NCI-H1694 treated with DMSO at 0.1 percent for 48 hours (cell line): Measurements from ENCODE around the gene ZNF175.

ENCODE experiments used
- DNase-seq: peaks from one replicate; lab custom pipeline; 2025; lab: John Stamatoyannopoulos, UW

The ZNF175 gene

DNA sequence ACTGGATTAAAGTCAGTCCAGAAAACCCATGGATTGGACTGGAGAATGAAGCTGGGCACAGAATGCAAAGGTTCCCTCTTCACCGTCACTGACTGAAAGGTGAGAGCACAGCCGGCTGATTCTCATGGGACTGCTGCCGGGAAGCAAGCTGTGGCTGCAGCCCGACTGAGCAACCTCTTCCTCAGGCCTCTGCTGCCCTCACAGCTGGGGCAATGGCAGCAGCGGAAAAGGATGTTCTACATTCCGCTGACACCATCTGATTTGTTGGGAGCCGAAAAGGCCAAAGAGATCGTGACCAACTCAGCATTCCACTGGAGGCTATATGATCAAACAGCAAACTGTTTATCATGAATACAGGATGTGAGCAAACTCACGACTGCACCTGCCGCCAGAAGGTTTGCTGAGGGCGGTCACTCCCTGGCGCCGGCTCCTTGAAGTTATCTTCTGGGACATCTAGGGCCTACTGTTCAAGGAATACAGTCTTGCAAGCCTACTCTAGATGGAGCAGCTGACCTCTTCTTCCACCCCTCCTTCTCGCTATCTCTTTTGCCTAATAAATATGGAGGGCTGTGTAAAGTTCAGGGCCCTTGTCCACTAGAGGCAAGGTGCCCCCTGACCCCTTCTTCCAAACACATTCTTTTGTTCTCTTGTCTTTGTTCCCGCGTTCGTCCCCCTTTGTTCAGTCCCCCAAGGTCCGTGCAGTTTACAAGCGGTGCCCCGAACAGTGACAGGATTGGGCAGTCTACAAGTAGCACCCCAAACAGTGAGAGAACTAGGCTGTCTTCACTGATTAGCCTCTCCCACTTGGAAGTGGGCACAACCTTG lies 20.0 kb upstream of the ZNF175 start:
- DNase-seq = no peak

GRCh38 chr19:51551673-51552432 lies 19.2 kb upstream of the ZNF175 start:
- no peak for DNase-seq

DNA sequence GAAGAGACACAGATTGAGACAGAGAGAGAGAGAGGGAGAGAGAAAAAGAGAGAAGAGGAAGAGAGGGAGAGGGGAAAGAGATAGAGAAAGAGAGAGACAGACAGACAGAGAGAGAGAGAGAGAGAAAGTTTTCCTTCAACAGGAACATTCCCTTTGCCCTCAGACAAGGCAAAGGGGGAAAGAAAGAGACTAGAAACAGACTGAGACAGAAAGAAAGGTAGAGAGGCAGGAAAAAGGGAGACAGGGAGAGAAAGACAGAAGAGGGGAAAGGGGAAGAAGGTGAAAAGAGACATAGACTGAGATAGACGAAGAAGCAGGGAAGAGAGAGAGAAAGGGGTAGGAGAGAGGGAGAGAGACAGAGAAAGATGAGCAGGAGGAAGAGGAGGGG lies 18.5 kb upstream of the ZNF175 start:
- no peak for DNase-seq

- no peak for DNase-seq
These were observed 17.9 kb upstream of the ZNF175 start for GRCh38 chr19:51552996-51553725.

- DNase-seq = no peak
These were observed 11.8 kb upstream of the ZNF175 start for GRCh38 chr19:51559240-51559639.

GRCh38 chr19:51560339-51560738 lies 10.7 kb upstream of the ZNF175 start:
- DNase-seq = no peak

- no peak for DNase-seq
These were observed 6.3 kb upstream of the ZNF175 start for GRCh38 chr19:51564791-51565190.

DNA sequence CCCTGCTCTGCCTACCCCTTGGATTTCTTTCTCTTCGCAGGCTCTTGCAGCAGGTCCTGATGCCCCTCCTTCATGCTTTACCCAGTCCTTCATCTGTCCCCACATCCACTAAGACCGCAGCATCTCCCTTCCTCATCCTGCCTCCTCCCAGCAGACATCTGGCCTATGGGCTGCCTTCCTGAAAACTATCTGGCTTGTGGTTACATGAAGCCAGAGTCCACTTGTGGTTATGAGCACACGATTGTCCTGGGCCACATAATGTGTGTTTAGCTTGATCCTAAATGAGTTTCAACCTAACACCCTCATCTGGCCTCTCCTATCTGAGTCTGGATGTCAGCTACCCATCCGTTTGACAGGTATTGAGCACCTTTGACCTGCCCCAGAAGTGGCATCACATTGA lies 5.5 kb upstream of the ZNF175 start:
- DNase-seq = no peak

GRCh38 chr19:51566489-51567100 lies 4.5 kb upstream of the ZNF175 start:
- no peak for DNase-seq

DNA sequence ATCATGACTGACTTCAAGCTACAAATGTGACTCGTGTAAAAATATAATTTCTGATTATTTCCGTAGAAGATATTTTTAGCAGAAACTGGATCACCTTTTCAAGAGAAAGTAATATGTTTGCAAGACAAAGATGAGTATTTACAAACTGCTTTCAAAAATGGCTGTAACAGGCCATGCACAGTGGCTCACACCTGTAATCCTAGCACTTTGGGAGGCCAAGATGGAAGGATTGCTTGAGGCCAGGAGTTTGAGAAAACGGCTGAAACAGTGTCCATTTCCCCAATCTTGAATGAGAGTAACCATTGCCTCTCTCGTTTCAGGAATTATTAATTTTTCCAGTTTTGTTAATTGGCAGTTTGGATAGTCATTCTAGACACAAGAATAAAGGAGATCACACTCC lies 3.5 kb upstream of the ZNF175 start:
- DNase-seq = no peak

GRCh38 chr19:51568456-51568855 lies 2.6 kb upstream of the ZNF175 start:
- no peak for DNase-seq

DNA sequence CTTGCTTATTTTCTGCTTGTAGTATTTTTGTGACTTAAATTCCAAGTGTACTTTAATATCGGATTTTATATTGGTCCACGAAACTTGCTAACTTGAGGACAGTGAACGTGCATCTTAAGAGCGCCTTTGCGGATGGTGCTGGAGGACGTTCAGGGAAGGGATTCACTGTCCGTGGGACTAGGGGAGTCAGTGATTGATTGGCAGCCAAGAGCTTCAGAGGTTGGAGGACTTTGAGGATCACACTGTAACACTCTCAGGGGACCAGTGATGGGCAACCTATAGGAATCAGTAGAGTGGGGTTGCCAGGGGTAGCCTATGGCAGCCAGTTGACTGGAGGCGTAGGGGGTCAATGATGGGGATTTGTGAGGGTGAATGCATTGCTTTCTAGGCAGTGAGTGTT lies 516 bp downstream of the ZNF175 start:
- no peak for DNase-seq

- no peak for DNase-seq
These were observed 1.3 kb downstream of the ZNF175 start for GRCh38 chr19:51572410-51572809.

GRCh38 chr19:51572908-51573307 lies 1.8 kb downstream of the ZNF175 start:
- no peak for DNase-seq

- DNase-seq = no peak
These were observed 2.2 kb downstream of the ZNF175 start for GRCh38 chr19:51573331-51573730.

- DNase-seq = no peak
These were observed 5.8 kb downstream of the ZNF175 start for GRCh38 chr19:51576850-51577249.

DNA sequence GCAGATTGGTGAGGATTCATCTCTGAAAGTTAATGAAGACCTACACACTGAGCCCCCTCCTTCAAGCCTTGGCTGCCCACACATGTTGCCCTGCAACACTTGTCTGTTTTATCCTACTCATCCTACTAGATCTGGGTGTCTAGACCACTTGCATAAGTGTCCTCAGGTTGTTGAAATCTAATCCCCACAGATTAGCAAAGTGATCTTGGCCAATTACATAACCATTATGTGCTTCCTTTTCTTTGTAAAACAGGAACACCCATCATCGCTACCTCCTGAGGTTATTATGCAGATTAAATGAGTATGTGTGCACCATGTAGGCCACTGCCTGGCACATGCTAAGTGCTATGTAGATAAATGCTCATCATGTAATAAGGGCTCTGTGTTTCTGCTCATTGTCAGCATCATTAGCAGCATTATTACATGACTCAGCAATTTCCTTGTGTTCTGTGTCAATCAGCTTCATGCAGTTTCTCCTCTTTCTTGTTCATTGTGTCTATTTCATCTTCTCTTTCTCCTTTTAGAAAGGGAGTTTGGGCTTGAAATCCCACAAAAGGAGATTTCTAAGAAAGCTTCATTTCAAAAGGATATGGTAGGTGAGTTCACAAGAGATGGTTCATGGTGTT lies 15.1 kb downstream of the ZNF175 start:
- no peak for DNase-seq

GRCh38 chr19:51586799-51587198 lies 15.7 kb downstream of the ZNF175 start:
- no peak for DNase-seq

DNA sequence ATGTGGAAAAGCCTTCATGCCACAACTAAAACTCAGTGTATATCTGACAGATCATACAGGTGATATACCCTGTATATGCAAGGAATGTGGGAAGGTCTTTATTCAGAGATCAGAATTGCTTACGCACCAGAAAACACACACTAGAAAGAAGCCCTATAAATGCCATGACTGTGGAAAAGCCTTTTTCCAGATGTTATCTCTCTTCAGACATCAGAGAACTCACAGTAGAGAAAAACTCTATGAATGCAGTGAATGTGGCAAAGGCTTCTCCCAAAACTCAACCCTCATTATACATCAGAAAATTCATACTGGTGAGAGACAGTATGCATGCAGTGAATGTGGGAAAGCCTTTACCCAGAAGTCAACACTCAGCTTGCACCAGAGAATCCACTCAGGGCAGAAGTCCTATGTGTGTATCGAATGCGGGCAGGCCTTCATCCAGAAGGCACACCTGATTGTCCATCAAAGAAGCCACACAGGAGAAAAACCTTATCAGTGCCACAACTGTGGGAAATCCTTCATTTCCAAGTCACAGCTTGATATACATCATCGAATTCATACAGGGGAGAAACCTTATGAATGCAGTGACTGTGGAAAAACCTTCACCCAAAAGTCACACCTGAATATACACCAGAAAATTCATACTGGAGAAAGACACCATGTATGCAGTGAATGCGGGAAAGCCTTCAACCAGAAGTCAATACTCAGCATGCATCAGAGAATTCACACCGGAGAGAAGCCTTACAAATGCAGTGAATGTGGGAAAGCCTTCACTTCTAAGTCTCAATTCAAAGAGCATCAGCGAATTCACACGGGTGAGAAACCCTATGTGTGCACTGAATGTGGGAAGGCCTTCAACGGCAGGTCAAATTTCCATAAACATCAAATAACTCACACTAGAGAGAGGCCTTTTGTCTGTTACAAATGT lies 16.4 kb downstream of the ZNF175 start:
- no peak for DNase-seq

GRCh38 chr19:51589511-51589910 lies 18.4 kb downstream of the ZNF175 start:
- DNase-seq = no peak

DNA sequence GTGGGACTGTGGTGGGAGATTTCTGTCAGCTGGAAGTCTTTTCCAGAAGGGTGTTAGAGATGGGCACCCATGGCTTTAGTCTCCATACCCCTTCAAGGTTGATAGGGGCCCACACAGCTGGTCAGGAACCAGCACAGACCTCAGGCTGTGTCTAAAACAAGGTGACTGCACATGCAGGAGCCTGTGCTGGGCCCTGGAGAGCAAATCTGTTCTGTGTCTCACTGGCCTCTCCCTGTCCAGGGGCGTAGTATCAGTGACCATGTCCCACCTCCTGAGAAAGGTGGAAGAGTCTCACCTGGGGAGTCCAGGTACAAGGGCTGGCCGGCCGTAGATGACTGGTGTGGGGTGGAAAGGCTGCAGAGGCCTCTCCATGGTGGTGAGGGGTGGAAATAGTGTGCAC lies 19.4 kb downstream of the ZNF175 start:
- DNase-seq = no peak
